GM23248 (cell line): ENCODE results near the gene NDUFB6. TPM values are rescaled to one million over a fixed set of nuclear protein-coding genes. Genes with fewer than 3 reads are reported as not detected.

Experiments
- DNase-seq: peaks from one replicate; pipeline ENCODE4 v3.0.0-alpha.2; 2015
- H2AFZ ChIP-seq: fragments of 200-600 bp; sonication (generic); 2 replicates; pipeline ENCODE4 v1.6.1; 2016; ENCODE audit warnings: antibody characterized with exemption
- H3F3A ChIP-seq: fragments of 200-600 bp; sonication (generic); 2 replicates; pipeline ENCODE4 v1.6.1; 2016; ENCODE audit warnings: mild to moderate bottlenecking, antibody characterized with exemption, mixed run types; ENCODE audit not compliant: insufficient read depth
- H3K27ac ChIP-seq: fragments of 200-600 bp; sonication (generic); 2 replicates; pipeline ENCODE4 v1.5.1; 2016; ENCODE audit warnings: mild to moderate bottlenecking
- H3K27me3 ChIP-seq: fragments of 200-600 bp; sonication (generic); replicated peaks from 2 replicates; pipeline ENCODE4 v1.6.1; 2016; ENCODE audit warnings: mild to moderate bottlenecking; ENCODE audit not compliant: insufficient read depth
- H3K36me3 ChIP-seq: fragments of 200-600 bp; sonication (generic); 2 replicates; pipeline ENCODE4 v1.6.1; 2016; ENCODE audit warnings: low read depth, mild to moderate bottlenecking
- H3K4me1 ChIP-seq: fragments of 200-600 bp; sonication (generic); 2 replicates; pipeline ENCODE4 v1.6.1; 2016; ENCODE audit warnings: mild to moderate bottlenecking; ENCODE audit not compliant: insufficient read depth
- H3K4me2 ChIP-seq: fragments of 200-600 bp; sonication (generic); one replicate; pipeline ENCODE4 v1.6.1; 2016; ENCODE audit warnings: mild to moderate bottlenecking; ENCODE audit not compliant: unreplicated experiment
- H3K4me3 ChIP-seq: fragments of 200-600 bp; sonication (generic); 2 replicates; pipeline ENCODE4 v1.5.1; 2016; ENCODE audit warnings: mild to moderate bottlenecking
- H3K79me2 ChIP-seq: fragments of 200-600 bp; sonication (generic); 2 replicates; pipeline ENCODE4 v1.6.1; 2016; ENCODE audit warnings: mild to moderate bottlenecking; ENCODE audit not compliant: insufficient read depth
- H3K9ac ChIP-seq: fragments of 200-600 bp; sonication (generic); 2 replicates; pipeline ENCODE4 v1.6.1; 2016; ENCODE audit warnings: mild to moderate bottlenecking
- H3K9me2 ChIP-seq: fragments of 200-600 bp; sonication (generic); 2 replicates; pipeline ENCODE4 v1.6.1; 2016; ENCODE audit warnings: mixed run types, mild to moderate bottlenecking, moderate library complexity; ENCODE audit not compliant: insufficient read depth
- H3K9me3 ChIP-seq: fragments of 200-600 bp; sonication (generic); one replicate; pipeline ENCODE4 v1.6.1; 2017; ENCODE audit warnings: low read depth
- H4K20me1 ChIP-seq: fragments of 200-600 bp; sonication (generic); 2 replicates; pipeline ENCODE4 v1.6.0; 2016; ENCODE audit not compliant: insufficient read depth
- EZH2 ChIP-seq: fragments of 200-600 bp; sonication (generic); IDR thresholded peaks from 2 replicates; pipeline ENCODE4 v1.6.1; 2018; ENCODE audit warnings: antibody characterized with exemption, mild to moderate bottlenecking; ENCODE audit not compliant: insufficient read depth, poor library complexity, severe bottlenecking
- EZH2phosphoT487 ChIP-seq: fragments of 200-600 bp; sonication (generic); IDR thresholded peaks from 2 replicates; pipeline ENCODE4 v1.6.1; 2018; ENCODE audit warnings: antibody characterized with exemption, moderate library complexity, mild to moderate bottlenecking, low read depth; ENCODE audit not compliant: insufficient read depth
- WGBS, 2 experiments: methylation state at CpG; one replicate each; pipeline ENCODE4 v1.1.6; 2015 to 2017; ENCODE audit warnings: low lambda C conversion rate in 2 of 2, low coverage in 1 of 2; ENCODE audit errors: missing lambda C conversion rate in 2 of 2; 5-methylcytosine and 5-hydroxymethylcytosine counted together
- in situ Hi-C: fragments of 300-500 bp; cut with MboI; formaldehyde crosslinking; loops from 2 replicates; pipeline ENCODE4 v1.15.0; 2020
- polyA plus RNA-seq: library from polyadenylated mRNA; unstranded; fragments of >200 nt; fragmentation: Nextera tagmentation; extraction: Ambion mirVana; gene quantifications from 2 replicates; pipeline ENCODE4 v1.2.1, GENCODE V29; 2016
- total RNA-seq: library from RNA; depleted of rRNA; stranded (reverse); fragments of >200 nt; shearing (Covaris generic); gene quantifications from 2 replicates; pipeline ENCODE4 v1.2.3, GENCODE V29; 2014

NDUFB6 gene
- total and polyA plus RNA-seq, 2 experiments from 2014 or later: 31.8 to 172 TPM

GRCh38 chr9:32596936-32597335 lies 24.0 kb upstream of the NDUFB6 start:
- Histone ChIP-seq H3K79me2 (no peaks in the 10 kb centered on the region), H3K36me3 (no peaks in the 10 kb centered on the region), H3K27me3 (peaks cover 13% of the 10 kb centered on the region), H4K20me1 (no peaks in the 10 kb centered on the region), H3K4me3 (no peak overlapping the region), H2AFZ (no peak overlapping the region), H3K9ac (no peak overlapping the region), H3K27ac (no peak overlapping the region), H3K9me2 (no peaks in the 10 kb centered on the region), H3K4me1 (no peaks in the 10 kb centered on the region), H3F3A (no peaks in the 10 kb centered on the region), H3K4me2 (no peak overlapping the region), H3K9me3 (no peaks in the 10 kb centered on the region)
- in situ Hi-C loops: no loop called here
- no peak for DNase-seq
- TF ChIP-seq EZH2phosphoT487 (no peak), EZH2 (no peak)

- in situ Hi-C loops: no loop called here
- Histone ChIP-seq H2AFZ (no peak overlapping the region), H3K9me3 (no peaks in the 10 kb centered on the region), H3K79me2 (no peaks in the 10 kb centered on the region), H3K4me1 (no peaks in the 10 kb centered on the region), H3K9ac (no peak overlapping the region), H3K4me3 (no peak overlapping the region), H3K27me3 (0 out of 2 replicates have a peak, but pooled peaks cover 8% of the 10 kb centered on the region), H4K20me1 (no peaks in the 10 kb centered on the region), H3K36me3 (no peaks in the 10 kb centered on the region), H3K9me2 (no peaks in the 10 kb centered on the region), H3K27ac (no peak overlapping the region), H3F3A (no peaks in the 10 kb centered on the region), H3K4me2 (no peak overlapping the region)
- DNase-seq: no peak
- no peak for TF ChIP-seq EZH2phosphoT487
- no peak for TF ChIP-seq EZH2
- 48 to 49% methylated on average over 4 of the region's 4 CpGs for WGBS, 2 experiments
These were observed 23.3 kb upstream of the NDUFB6 start for GRCh38 chr9:32596096-32596865.

GRCh38 chr9:32590898-32591297 lies 17.9 kb upstream of the NDUFB6 start:
- H3K9me3 ChIP-seq: no peaks in the 10 kb centered on the region
- no peaks in the 10 kb centered on the region for H3K36me3 ChIP-seq
- H3K4me3 ChIP-seq: no peak overlapping the region
- no peak overlapping the region for H2AFZ ChIP-seq
- in situ Hi-C loops: no loop called here
- TF ChIP-seq EZH2 (no peak), EZH2phosphoT487 (no peak)
- peak; percentile 45 for DNase-seq
- WGBS, 2 experiments: 0 to 5% methylated on average over 1 of the region's 1 CpG
- no peaks in the 10 kb centered on the region for H4K20me1 ChIP-seq
- no peaks in the 10 kb centered on the region for H3K27me3 ChIP-seq
- no peak overlapping the region for H3K4me2 ChIP-seq
- no peak overlapping the region for H3K9ac ChIP-seq
- H3K4me1 ChIP-seq: peaks cover 4% of the 10 kb centered on the region; the same call in 1 of the 2 replicates
- H3K79me2 ChIP-seq: no peaks in the 10 kb centered on the region
- H3F3A ChIP-seq: peaks cover 10% of the 10 kb centered on the region; the same call in 1 of the 2 replicates
- H3K27ac ChIP-seq: no peak overlapping the region
- no peaks in the 10 kb centered on the region for H3K9me2 ChIP-seq

- Histone ChIP-seq H3K27ac (no peak overlapping the region), H3K4me2 (no peak overlapping the region)
- in situ Hi-C loops: no loop called here
These were observed 17.5 kb upstream of the NDUFB6 start for GRCh38 chr9:32590476-32590875.

More at GRCh38 chr9:32590476-32590875, 17.5 kb upstream of the NDUFB6 start:
- Histone ChIP-seq H3K4me1 (peaks cover 4% of the 10 kb centered on the region; the same call in 1 of the 2 replicates), H3F3A (peaks cover 10% of the 10 kb centered on the region; the same call in 1 of the 2 replicates), H3K9ac (no peak overlapping the region), H3K9me2 (no peaks in the 10 kb centered on the region), H3K4me3 (no peak overlapping the region), H4K20me1 (no peaks in the 10 kb centered on the region), H3K79me2 (no peaks in the 10 kb centered on the region), H3K36me3 (no peaks in the 10 kb centered on the region), H3K27me3 (no peaks in the 10 kb centered on the region), H2AFZ (no peak overlapping the region), H3K9me3 (no peaks in the 10 kb centered on the region)
- WGBS, 2 experiments: 36 to 38% methylated on average over 2 of the region's 2 CpGs
- no peak for DNase-seq
- TF ChIP-seq EZH2 (no peak), EZH2phosphoT487 (no peak)
